ENCODE results near the gene PCSK5.

PCSK5 gene

GRCh38 chr9:76395381-76395780 lies 504.9 kb downstream of the PCSK5 start:
- no peak for DNase-seq (ENCODE audit: low spot score)

DNA sequence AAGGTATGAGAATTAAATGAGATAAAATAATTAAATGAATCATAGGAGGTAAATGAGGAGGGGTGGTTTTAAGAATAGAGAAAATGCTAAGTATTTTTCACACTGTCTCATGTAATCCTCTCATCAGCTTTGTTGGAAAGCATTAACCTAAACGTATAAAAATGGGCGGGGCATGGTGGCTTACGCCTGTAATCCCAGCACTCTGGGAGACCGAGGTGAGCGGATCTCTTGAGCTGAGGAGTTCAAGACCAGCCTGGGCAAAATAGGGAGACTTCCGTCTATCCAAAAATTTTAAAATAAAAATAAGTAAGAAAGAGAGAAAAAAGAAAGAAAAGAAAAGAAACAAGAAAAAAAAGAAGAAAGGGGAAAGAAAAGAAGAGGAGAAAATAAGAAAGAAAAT lies 505.7 kb downstream of the PCSK5 start:
- DNase-seq (ENCODE audit: low spot score): no peak

GRCh38 chr9:76396597-76396996 lies 506.1 kb downstream of the PCSK5 start:
- DNase-seq (ENCODE audit: low spot score): no peak

GRCh38 chr9:76399856-76400255 lies 509.4 kb downstream of the PCSK5 start:
- no peak for DNase-seq (ENCODE audit: low spot score)

DNA sequence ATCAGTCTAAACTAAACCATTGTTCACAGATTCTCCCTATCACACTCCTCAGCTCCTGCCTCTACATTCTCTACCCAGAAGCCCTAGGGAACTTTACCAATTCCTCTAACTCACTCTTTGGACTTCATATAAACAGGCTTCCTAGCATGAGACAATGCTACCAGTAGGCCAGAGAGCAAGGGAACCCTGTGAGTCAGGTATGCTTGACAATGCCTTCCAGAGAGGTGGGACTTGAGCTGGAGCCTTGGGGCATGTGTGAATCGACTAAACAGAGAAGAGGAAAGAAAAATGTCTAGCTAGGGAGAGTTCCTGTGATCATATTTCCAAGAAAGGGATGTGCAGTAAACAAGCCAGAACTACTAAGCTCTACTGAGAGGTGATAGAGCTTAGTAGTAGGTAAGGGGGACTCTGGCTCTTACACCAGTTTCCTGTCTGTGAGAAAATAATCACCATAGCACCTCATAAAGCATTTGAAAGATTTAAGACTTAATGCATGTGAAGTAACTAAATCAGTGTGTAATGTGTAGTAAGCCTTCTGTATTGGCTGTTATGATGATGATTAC lies 510.1 kb downstream of the PCSK5 start:
- no peak for DNase-seq (ENCODE audit: low spot score)

GRCh38 chr9:76401176-76401575 lies 510.7 kb downstream of the PCSK5 start:
- no peak for DNase-seq (ENCODE audit: low spot score)

DNA sequence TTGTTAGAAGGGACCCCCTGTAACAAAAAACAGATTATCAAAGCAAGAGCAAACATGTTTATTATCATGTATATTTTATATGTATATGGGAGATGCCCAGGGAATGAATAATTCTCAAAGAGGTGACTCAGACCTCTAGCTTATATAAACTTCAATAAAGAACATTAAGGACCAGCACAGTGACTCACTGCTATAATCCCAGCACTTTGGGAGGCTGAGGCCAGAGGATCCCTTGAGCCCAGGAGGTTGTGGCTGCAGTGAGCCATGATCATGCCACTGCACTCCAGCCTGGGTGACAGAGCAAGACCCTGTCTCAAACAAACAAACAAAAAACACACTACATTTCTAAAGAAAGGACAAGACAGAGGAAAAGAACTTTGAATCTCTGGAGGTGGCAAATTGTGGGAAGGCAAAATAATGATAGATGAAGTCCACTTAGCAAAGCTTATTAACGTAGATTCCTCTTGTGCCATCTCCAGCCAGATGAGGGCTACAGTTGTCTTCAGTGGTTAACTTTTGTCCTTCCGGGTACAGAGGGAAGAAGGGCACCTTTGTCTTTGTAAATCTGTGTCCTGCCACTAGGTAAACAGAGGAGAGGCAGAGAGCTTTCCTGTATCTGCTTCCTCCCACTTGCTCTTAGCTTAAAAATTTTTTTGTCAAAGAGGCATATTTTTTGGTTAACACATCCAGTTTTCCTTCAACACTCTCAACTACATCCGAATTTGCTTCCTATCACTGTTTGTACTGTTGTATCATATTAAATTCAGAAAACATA lies 511.3 kb downstream of the PCSK5 start:
- DNase-seq (ENCODE audit: low spot score): no peak

DNA sequence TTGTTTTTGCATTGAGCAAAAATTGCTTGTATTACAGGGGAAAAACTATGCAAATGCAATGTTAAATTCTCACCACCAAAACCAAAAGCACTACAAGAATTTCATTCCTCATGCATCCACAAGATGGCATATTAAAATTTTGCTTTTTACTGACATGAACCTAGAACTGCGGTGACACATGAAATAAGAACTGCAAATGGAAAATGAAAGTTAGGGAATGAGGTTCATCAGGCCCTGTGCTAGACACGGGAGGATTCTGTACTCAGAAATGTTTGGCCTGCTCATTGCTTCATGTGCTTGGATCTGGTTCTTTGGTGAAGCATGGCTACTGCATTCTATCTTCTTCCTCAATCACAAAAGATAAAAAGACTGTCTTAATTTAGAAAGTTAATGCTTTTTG lies 512.9 kb downstream of the PCSK5 start:
- no peak for DNase-seq (ENCODE audit: low spot score)

GRCh38 chr9:76404401-76404800 lies 513.9 kb downstream of the PCSK5 start:
- DNase-seq (ENCODE audit: low spot score): no peak

DNA sequence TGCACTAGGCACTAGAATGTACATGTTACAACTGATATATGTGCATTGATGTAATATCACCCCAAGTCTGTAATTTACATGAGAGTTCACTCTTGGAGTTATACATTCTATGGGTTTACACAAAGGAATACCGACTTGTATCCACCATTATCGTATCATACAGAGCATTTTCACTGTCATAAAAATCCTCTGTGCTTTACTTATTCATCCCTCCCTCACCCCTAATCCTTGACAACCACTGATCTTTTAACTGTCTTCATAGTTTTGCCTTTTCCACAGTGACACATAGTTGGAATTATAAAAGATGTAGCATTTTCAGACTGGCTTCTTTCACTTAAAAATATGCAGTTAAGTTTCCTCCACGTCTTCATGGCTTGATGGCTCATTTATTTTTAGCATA lies 514.9 kb downstream of the PCSK5 start:
- no peak for DNase-seq (ENCODE audit: low spot score)

DNA sequence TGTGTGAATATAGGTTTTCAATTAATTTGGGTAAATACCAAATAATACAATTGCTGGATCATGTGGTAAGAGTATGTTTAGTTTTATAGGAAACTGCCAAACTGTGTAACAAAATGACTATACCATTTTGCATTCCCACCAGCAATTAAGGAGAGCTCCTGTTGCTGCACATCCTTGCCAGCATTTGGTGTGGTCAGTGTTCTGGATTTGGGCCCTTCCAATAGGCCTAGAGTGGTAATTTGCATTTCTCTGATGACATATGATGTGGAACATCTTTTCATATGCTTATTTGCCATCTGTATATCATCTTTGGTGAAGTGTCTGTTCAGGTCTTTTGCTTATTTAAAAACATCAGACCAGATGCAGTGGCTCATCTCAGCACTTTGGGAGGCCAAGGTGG lies 515.4 kb downstream of the PCSK5 start:
- DNase-seq (ENCODE audit: low spot score): no peak

Measured in HuH-7.5 (cell line).